ENCODE results near the gene IDS.
A peak's percentile ranks its signal among the peaks of the same experiment; 100 is the strongest.
"Not testable (repeated sequence)": the region's sequence is repeated elsewhere in the genome, so short reads cannot be mapped to it uniquely, and the experiment has no call there.

Gene IDS

GRCh38 chrX:149504915-149505651, at the start of gene IDS:
TSS of gene IDS (minus strand) at chrX:149505306. CDS start at chrX:149505137, 169 bp downstream.
- peak; percentile 62 to 66 for DNase-seq

- not testable (repeated sequence) for DNase-seq
These were observed 46.8 kb upstream of the IDS start for GRCh38 chrX:149551939-149552248.

- not testable (repeated sequence) for DNase-seq
These were observed 46.3 kb upstream of the IDS start for GRCh38 chrX:149551245-149551938.

- DNase-seq = not testable (repeated sequence)
These were observed 45.3 kb upstream of the IDS start for GRCh38 chrX:149550454-149550853.

- not testable (repeated sequence) for DNase-seq
These were observed 44.6 kb upstream of the IDS start, which contains the start of gene HSFX3 for GRCh38 chrX:149549701-149550100. TSS of gene HSFX3 (minus strand) at chrX:149549924. CDS start at chrX:149549852, 72 bp downstream.

- DNase-seq = not testable (repeated sequence)
These were observed 42.7 kb upstream of the IDS start for GRCh38 chrX:149547782-149548181.

GRCh38 chrX:149546962-149547361, 41.9 kb upstream of the IDS start:
- not testable (repeated sequence) for DNase-seq

GRCh38 chrX:149545545-149546543, 40.7 kb upstream of the IDS start:
- DNase-seq = peak; percentile 3 to 18

GRCh38 chrX:149541521-149542047, 36.5 kb upstream of the IDS start:
- no peak for DNase-seq

GRCh38 chrX:149540621-149541520, 35.8 kb upstream of the IDS start, which contains the start of gene EOLA1:
TSS of gene EOLA1 (plus strand) at chrX:149541012. CDS start at chrX:149545631, 4,619 bp downstream.
- DNase-seq = peak; percentile 80 to 86

- peak; percentile 68 to 70 for DNase-seq
These were observed 35.1 kb upstream of the IDS start for GRCh38 chrX:149540131-149540620.

- peak; percentile 85 to 86 for DNase-seq
These were observed 34.4 kb upstream of the IDS start for GRCh38 chrX:149539283-149540130.

GRCh38 chrX:149537474-149537873, 32.4 kb upstream of the IDS start:
- DNase-seq = not testable (repeated sequence)

GRCh38 chrX:149534926-149535602, 30.0 kb upstream of the IDS start:
- DNase-seq = not testable (repeated sequence)

GRCh38 chrX:149533999-149534398, 28.9 kb upstream of the IDS start:
- not testable (repeated sequence) for DNase-seq

- DNase-seq = not testable (repeated sequence)
These were observed 27.8 kb upstream of the IDS start for GRCh38 chrX:149532868-149533267.

- peak; percentile 16 to 61 for DNase-seq
These were observed 26.5 kb upstream of the IDS start for GRCh38 chrX:149531599-149531998.

- no peak for DNase-seq
These were observed 23.3 kb upstream of the IDS start for GRCh38 chrX:149528381-149528780.

GRCh38 chrX:149527705-149528104, 22.6 kb upstream of the IDS start:
- DNase-seq = peak; percentile 30 to 47

All from Kasumi-1 (cell line).